Hippocampal formation (tissue), 2 donors: ENCODE data around the gene OTOP2.

ENCODE experiments used
- DNase-seq, 2 donors: peaks; one replicate each; lab custom pipeline; 2025; lab: John Stamatoyannopoulos, UW

The OTOP2 gene

GRCh38 chr17:74972107-74972972 lies 48.3 kb downstream of the OTOP2 start, which contains the start of gene HID1:
Gene HID1, minus strand, starts transcription at chr17:74972759. Its CDS starts 103 bp downstream, at chr17:74972656.
- peak; percentile 47 to 78 for DNase-seq

DNA sequence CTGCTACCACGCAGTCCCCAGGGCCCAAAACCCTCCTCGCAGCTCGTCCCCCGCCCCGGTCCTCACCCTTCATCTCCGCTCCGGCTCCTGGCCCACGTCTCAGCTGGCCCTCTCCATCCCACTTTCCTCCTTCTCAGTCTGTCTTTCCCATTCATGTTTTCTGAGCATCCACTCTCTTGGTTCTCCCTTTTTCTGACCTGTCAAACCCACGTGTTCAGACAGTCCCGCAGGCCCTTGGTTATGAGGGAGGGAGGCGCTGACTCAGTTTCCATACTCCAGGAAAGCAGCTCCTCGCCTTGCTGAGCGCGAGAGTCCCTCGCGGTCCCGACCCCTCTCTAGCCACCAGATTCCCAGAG lies 48.9 kb downstream of the OTOP2 start:
- DNase-seq: no peak

GRCh38 chr17:74975943-74976342 lies 51.9 kb downstream of the OTOP2 start:
- DNase-seq: no peak

DNA sequence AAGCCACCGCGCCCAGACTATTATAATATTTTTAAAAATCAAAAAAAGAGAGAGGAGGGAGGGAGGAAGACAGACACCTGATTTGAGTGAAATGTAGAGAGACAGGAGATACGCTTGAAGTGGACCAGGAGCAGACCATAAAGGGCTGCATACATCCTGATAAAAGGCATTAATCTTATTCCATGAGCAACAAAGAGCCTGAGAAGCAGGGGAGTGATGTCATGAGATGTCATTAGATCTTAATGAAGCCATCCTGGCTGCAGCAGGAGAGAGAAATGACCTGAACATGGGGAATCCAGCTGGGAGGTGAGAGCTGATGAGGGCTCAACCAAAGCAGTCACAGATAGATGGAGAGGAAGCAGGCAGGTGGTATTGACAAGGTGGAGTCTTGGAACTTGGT lies 53.7 kb downstream of the OTOP2 start:
- no peak for DNase-seq

DNA sequence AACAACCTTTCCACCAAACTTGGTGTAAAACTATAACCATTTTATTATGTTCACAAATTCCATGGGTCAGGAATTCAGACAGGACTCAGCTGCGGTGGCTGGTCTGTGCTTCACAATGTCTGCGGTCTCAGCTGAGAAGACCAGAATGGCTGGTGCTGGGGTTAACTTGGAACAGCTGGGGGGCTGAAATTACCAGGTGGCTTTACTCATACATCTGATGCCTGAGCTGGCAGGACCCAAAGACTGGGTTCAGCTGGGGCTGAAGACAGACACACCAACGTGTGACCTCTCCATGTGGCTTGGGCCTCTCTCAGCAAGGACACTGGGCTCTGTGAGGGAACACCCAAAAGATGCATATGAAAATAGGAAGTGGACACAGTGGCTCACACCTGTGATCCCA lies 54.2 kb downstream of the OTOP2 start:
- DNase-seq: no peak

DNA sequence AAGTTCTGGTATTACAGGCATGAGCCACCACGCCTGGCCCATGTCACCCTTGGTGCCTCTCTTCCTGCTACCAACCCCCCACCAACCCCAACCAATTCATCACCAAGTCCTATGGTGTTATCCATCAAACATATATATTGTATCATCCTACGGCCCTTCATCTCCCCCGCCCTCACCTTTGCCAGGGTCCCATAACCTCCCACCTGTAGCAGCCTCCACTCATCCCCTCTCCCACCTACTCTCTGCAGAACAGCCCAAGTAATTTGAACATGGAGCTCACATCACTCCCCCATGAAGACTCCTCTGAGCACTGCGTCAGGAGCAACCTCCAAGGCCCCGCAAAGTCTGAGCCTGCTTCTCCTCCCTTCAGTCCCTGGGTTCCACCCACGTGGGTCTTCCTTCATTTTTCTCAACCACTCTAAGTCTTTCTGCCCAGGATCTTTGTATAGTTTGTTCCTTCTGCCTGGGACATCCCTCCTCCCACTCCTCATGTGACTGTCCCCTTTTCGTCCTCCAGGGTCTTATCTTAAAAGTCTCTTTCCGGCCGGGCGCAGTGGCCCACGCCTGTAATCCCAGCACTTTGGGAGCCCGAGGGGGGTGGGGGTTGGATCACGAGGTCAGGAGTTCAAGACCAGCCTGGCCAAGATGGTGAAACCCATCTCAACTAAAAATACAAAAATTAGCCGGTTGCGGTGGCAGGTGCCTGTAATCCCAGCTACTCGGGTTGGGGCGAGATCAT lies 55.5 kb downstream of the OTOP2 start:
- no peak for DNase-seq

DNA sequence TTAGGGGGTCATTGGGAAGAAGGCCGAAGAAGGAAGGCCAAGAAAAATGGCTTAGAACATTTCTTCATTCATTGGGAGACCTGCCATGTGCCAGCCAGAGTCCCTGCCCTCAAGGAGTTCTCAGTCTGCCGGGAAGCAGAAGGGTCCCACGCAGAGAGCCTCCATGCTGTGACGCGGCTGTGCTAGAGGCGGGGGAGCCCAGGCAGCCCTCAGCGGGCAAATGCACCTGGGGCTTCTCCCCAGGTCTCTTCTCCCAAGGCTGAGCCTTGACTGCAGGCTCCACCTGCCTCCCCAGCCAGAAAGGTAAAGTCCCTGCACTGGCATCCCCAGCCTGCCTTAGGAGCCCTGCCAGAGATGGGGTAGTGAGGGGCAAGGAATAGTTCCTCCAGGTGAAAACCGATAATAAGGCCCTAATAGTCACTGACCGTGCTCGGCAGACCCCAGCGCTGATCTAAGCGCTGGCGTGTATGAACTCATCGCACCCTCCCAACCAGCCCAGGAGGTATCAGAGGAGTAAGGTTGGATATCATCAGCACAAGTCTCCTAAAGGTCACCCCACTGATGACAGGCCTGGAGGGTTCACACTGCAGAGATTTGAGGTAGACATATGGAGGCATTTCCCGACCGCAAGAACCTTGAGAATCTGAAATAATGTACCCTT lies 57.4 kb downstream of the OTOP2 start:
- no peak for DNase-seq

- DNase-seq: peak; percentile 87 to 89
These were observed 58.0 kb downstream of the OTOP2 start for GRCh38 chr17:74981979-74982662.

DNA sequence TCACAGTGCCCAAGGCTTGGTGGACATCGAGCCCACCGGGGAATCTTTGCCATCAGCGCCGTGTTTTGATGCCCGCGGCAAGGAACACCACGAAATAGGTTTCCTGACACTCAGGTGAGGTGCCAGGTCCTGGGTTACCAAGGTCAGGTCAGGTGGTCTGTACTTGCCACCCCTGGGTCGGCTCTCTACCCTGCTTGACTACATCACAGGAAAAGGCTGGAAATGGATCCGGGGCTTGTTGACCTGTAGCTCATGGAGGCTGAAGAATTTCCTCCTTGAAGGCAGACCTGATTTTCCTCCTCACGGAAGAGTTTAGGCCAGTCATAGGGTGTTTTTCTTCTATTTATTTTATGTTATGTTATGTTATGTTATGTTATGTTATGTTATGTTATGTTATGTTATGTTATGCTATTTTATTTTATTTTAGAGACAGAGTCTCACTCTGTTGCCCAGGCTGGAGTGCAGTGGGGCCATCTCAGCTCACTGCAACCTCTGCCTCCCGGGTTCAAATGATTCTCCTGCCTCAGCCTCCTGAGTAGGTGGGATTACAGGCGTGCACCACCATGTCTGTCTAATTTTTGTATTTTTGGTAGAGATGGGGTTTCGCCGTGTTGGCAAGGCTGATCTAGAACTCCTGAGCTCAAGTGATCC lies 58.7 kb downstream of the OTOP2 start:
- DNase-seq: peak; percentile 26 to 57
